ENCODE measurements around the gene TRIM38. TPM values are rescaled to one million over a fixed set of nuclear protein-coding genes. Genes with fewer than 3 reads are reported as not detected.

The TRIM38 gene
- total RNA-seq, 2 donors from 2014 or later: 9.7 to 13.4 TPM

- intact Hi-C loops (cut with DNase I): no loop called here
Measured at GRCh38 chr6:25950297-25950696, 12.3 kb upstream of the TRIM38 start.

DNA sequence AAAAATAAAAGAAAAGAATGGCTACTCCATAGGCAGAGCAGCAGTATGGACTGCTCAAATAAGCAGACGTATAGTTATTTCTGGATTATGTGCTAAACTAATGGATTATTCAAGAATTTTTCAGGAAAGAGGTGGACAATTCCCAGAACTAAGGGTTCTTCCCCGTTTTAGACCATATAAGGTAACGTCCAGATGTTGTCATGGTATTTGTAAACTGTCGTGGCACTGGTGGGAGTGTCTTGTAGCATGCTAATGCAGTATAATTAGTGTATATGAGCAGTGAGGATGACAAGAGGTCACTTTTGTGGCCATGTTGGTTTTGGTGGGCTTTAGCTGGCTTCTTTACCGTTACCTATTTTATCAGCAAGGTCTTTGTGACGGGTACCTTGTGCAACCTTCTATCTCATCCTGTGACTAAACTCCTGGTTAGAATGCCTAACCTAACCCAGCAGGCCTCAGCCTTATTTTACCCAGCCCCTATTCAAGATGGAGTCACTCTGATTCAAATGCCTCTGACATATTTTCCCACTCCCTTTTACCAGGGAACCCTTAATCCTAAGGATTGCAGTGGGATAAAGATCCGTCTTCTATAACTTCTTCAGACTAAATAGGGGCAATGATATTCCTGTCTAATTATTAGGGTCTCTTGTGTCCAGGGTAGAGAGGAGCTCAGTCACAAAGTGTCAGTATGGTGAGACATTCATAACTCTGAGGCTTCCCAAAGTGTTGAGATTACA is 11.1 kb upstream of the TRIM38 start:
- no peak overlapping the region for H3K4me3 ChIP-seq
- DNase-seq: no peak
- H3K9me3 ChIP-seq: no peaks in the 10 kb centered on the region
- intact Hi-C loops (cut with DNase I): no loop called here
- no peak overlapping the region for H3K27ac ChIP-seq
- TF ChIP-seq, protein P1, sequence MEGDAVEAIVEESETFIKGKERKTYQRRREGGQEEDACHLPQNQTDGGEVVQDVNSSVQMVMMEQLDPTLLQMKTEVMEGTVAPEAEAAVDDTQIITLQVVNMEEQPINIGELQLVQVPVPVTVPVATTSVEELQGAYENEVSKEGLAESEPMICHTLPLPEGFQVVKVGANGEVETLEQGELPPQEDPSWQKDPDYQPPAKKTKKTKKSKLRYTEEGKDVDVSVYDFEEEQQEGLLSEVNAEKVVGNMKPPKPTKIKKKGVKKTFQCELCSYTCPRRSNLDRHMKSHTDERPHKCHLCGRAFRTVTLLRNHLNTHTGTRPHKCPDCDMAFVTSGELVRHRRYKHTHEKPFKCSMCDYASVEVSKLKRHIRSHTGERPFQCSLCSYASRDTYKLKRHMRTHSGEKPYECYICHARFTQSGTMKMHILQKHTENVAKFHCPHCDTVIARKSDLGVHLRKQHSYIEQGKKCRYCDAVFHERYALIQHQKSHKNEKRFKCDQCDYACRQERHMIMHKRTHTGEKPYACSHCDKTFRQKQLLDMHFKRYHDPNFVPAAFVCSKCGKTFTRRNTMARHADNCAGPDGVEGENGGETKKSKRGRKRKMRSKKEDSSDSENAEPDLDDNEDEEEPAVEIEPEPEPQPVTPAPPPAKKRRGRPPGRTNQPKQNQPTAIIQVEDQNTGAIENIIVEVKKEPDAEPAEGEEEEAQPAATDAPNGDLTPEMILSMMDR (IDR thresholded peaks at IDR 0.05): no peak
- H3K9ac ChIP-seq (ENCODE audit: low read depth in 2 of 2, low read length in 2 of 2): no peak overlapping the region
- no peaks in the 10 kb centered on the region for H3K27me3 ChIP-seq
- no peaks in the 10 kb centered on the region for H3K4me1 ChIP-seq
- no peaks in the 10 kb centered on the region for H3K36me3 ChIP-seq

More at GRCh38 chr6:25950297-25950696, 12.3 kb upstream of the TRIM38 start:
- no peak overlapping the region for H3K4me3 ChIP-seq
- no peaks in the 10 kb centered on the region for H3K36me3 ChIP-seq
- TF ChIP-seq, protein P1 (IDR thresholded peaks at IDR 0.05): no peak
- no peaks in the 10 kb centered on the region for H3K27me3 ChIP-seq
- no peaks in the 10 kb centered on the region for H3K4me1 ChIP-seq
- no peak overlapping the region for H3K27ac ChIP-seq
- H3K9me3 ChIP-seq: no peaks in the 10 kb centered on the region
- no peak overlapping the region for H3K9ac ChIP-seq (ENCODE audit: low read depth in 2 of 2, low read length in 2 of 2)
- no peak for DNase-seq

DNA sequence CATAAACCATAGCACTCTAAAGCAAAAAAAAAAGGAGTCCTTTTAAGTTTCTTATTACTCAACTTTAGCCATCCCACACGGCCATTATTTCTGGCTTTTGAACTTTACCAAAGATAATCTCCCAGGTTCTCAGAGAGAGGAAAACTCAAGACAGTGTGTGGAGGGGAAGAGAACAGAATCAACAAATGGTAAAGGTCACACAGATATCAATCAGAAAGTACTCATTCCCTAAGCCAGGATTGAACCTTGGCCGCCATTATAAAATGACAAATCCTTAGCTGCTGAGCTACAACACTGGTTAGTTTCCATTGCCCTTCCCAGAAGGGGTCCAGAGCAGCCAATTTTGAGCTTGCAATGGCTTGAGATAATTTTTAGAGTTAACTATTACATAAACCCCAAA is 10.1 kb upstream of the TRIM38 start:
- intact Hi-C loops (cut with DNase I): no loop called here
- TF ChIP-seq, protein P1 (IDR thresholded peaks at IDR 0.05): no peak
- H3K4me3 ChIP-seq: no peak overlapping the region
- no peaks in the 10 kb centered on the region for H3K9me3 ChIP-seq
- no peak overlapping the region for H3K9ac ChIP-seq (ENCODE audit: low read depth in 2 of 2, low read length in 2 of 2)
- no peak for DNase-seq
- H3K36me3 ChIP-seq: no peaks in the 10 kb centered on the region
- no peaks in the 10 kb centered on the region for H3K27me3 ChIP-seq
- no peak overlapping the region for H3K27ac ChIP-seq
- no peaks in the 10 kb centered on the region for H3K4me1 ChIP-seq

- no peak overlapping the region for H3K27ac ChIP-seq
- no peak overlapping the region for H3K9ac ChIP-seq (ENCODE audit: low read depth in 2 of 2, low read length in 2 of 2)
- H3K4me3 ChIP-seq: no peak overlapping the region
- no peak for DNase-seq
- no peaks in the 10 kb centered on the region for H3K4me1 ChIP-seq
- intact Hi-C loops (cut with DNase I): no loop called here
- no peaks in the 10 kb centered on the region for H3K9me3 ChIP-seq
- no peaks in the 10 kb centered on the region for H3K27me3 ChIP-seq
- TF ChIP-seq, protein P1 (IDR thresholded peaks at IDR 0.05): no peak
- no peaks in the 10 kb centered on the region for H3K36me3 ChIP-seq
Measured at GRCh38 chr6:25953733-25954132, 8.9 kb upstream of the TRIM38 start.

GRCh38 chr6:25954756-25955155 is 7.8 kb upstream of the TRIM38 start:
- no peak for DNase-seq
- no peak overlapping the region for H3K9ac ChIP-seq (ENCODE audit: low read depth in 2 of 2, low read length in 2 of 2)
- no peaks in the 10 kb centered on the region for H3K36me3 ChIP-seq
- no peaks in the 10 kb centered on the region for H3K27me3 ChIP-seq
- H3K4me1 ChIP-seq: no peaks in the 10 kb centered on the region
- no peak overlapping the region for H3K27ac ChIP-seq
- no peaks in the 10 kb centered on the region for H3K9me3 ChIP-seq
- intact Hi-C loops (cut with DNase I): no loop called here
- H3K4me3 ChIP-seq: no peak overlapping the region
- TF ChIP-seq, protein P1 (IDR thresholded peaks at IDR 0.05): no peak

All from colonic mucosa (tissue), 4 donors.